Urothelium cell line (cell line): ENCODE measurements around the gene AKAP9.
"Not testable (repeated sequence)": the region's sequence is repeated elsewhere in the genome, so short reads cannot be mapped to it uniquely, and the experiment has no call there.

ENCODE experiments used
- DNase-seq: peaks from one replicate; pipeline ENCODE4 v3.0.0; 2011; ENCODE audit warnings: low spot score, mixed read lengths
- FAIRE-seq: peaks from 2 replicates; lab custom pipeline; 2011; peaks lifted over from hg19 to GRCh38; lab: Jason Lieb, UNC

The AKAP9 gene

GRCh38 chr7:91999631-92000565 is 59.2 kb downstream of the AKAP9 start:
- DNase-seq (no peak), FAIRE-seq (no peak)

DNA sequence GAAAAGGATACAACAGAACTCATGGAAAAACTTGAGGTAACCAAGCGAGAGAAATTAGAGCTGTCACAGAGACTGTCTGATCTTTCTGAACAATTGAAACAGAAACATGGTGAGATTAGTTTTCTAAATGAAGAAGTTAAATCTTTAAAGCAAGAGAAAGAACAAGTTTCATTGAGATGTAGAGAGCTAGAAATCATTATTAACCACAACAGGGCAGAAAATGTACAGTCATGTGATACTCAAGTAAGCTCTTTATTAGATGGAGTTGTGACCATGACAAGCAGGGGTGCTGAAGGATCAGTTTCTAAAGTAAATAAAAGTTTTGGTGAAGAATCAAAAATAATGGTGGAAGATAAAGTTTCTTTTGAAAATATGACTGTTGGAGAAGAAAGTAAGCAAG is 62.1 kb downstream of the AKAP9 start:
- FAIRE-seq (no peak), DNase-seq (no peak)

- FAIRE-seq, result no peak
These were observed 65.4 kb downstream of the AKAP9 start for GRCh38 chr7:92006046-92006445.

GRCh38 chr7:92010215-92010614 is 69.6 kb downstream of the AKAP9 start:
- FAIRE-seq (no peak), DNase-seq (no peak)

More at GRCh38 chr7:92006046-92006445, 65.4 kb downstream of the AKAP9 start:
- DNase-seq, result no peak

- FAIRE-seq (no peak), DNase-seq (no peak)
These were observed 72.9 kb downstream of the AKAP9 start for GRCh38 chr7:92013611-92014010.

DNA sequence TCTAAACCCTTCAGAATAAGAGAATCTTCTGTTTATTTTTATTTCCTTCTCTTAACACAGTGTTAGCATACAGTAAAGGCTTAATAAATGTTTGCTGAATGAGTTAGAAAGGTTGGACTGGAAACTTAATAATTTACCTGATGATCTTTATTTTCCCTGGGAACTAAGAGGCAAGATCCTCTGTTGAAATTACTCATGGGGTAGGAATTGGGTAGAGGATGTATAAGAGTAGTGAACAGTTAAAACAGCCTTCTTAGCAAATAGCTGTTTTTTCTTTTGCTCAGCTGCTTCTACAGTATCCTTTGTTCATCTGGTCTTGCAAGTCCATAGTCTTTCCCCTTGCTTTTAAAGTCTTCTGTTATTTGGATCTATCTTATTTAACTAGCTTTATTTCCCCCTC is 80.0 kb downstream of the AKAP9 start:
- DNase-seq (no peak), FAIRE-seq (no peak)

- peak; percentile 43 for DNase-seq
These were observed 84.6 kb downstream of the AKAP9 start for GRCh38 chr7:92025260-92025659.

GRCh38 chr7:92026635-92027034 is 86.0 kb downstream of the AKAP9 start:
- not testable (repeated sequence) for DNase-seq, FAIRE-seq

More at GRCh38 chr7:92025260-92025659, 84.6 kb downstream of the AKAP9 start:
- no peak for FAIRE-seq

GRCh38 chr7:92027128-92027527 is 86.5 kb downstream of the AKAP9 start:
- DNase-seq, FAIRE-seq: not testable (repeated sequence)

DNA sequence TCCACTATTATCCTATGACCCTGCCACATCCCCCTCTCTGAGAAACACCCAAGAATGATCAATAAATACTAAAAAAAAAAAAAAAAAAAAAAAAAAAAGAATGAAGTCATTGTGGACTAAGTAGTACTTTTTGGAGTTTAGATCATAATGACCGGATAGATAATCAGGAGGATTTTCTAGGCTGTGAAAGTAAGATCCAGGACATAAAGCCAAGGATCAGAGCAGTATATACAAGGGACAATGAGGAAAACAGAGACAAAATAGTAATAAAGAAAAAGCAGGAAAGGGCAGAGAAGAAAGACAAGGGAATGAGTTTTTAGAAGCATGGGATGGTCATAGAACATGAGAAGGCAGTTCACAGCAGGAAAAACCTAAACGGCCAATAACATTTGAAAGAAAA is 87.6 kb downstream of the AKAP9 start:
- no peak for DNase-seq
- no peak for FAIRE-seq

GRCh38 chr7:92028686-92029085 is 88.0 kb downstream of the AKAP9 start:
- peak; percentile 17 for FAIRE-seq
- no peak for DNase-seq

- FAIRE-seq, result no peak
- no peak for DNase-seq
These were observed 93.5 kb downstream of the AKAP9 start for GRCh38 chr7:92034116-92034515.

DNA sequence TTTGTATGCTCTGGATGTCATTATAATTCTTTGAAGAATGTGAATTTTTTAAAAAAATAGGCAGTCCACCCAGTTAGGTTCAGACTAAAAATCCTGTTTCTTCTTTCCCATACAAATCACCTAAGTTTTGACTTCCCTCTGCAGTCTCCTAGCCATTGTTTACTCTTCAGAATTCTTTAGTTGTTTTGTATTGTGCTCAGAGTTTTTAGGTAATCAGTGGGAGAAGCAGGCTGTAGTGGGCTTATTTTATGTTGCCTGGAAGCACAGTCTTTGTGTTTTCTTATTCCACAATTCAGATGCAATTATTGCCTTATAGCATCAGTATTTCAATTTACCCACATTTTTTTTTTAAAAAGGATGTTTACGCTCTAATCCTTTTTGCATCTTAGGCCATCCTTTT is 94.9 kb downstream of the AKAP9 start:
- DNase-seq (no peak), FAIRE-seq (no peak)

- FAIRE-seq (no peak), DNase-seq (no peak)
These were observed 99.2 kb downstream of the AKAP9 start for GRCh38 chr7:92039900-92040299.

- DNase-seq (no peak), FAIRE-seq (no peak)
These were observed 101.5 kb downstream of the AKAP9 start for GRCh38 chr7:92042056-92042737.

- FAIRE-seq, result no peak
- DNase-seq, result no peak
These were observed 102.4 kb downstream of the AKAP9 start for GRCh38 chr7:92043098-92043497.

DNA sequence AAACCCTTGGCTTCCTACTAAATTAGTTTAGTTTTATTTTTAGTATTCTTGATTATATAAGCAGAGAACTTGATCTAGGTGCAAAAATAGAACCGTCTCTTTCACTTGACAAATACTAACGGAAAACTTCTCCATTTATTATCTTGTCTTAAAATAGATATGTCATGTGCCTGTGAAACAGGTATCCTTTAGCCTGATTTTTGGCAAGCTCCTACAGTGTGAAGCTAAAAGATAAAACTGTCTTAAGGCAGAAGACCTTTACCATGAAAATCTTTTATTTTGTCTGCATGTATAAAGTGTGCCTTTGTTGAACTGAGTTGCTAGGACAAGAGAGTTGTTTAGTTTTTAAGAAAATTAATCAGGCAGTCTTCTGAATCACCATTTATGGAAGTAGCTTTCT is 103.0 kb downstream of the AKAP9 start:
- DNase-seq (no peak), FAIRE-seq (no peak)

DNA sequence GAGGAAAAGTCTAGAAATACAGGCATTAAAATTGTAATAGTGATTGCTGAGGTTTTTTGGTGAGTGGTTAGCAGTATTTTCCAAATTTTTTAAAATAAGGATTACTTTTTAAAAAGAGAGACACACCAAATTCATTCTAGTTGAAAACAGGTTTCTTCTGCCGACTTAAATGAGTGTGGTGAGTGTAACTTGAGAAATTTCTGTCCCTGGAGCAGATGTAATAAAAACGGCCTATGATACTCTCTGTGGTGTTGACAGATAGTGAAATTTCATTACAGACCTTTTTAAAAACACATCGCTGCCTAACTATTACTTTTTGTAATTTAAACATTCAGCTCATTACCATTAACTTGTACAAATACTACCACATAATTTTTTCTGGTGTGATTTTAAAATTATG is 103.5 kb downstream of the AKAP9 start:
- no peak for FAIRE-seq
- DNase-seq, result no peak

GRCh38 chr7:92044940-92045339 is 104.3 kb downstream of the AKAP9 start:
- no peak for FAIRE-seq
- no peak for DNase-seq

DNA sequence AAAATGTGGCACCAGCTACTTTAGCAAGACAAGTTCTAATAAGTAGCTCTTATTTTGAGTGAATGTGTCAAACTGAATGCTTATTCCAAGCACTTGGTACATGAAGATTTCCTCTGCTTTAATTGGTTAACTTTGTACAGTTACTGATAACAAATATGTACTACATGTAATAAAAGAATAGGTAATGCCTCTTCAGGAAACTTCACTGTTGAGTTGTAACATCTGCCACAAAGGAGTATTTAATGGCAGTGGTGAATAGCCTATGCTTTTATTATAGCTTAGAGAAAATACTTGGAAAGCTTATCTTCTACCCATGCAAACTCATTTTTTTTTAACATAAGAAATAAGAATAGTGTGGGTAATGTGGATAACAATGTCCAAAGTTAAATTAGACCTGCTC is 111.0 kb downstream of the AKAP9 start:
- FAIRE-seq, result no peak
- DNase-seq, result no peak

GRCh38 chr7:92052159-92052558 is 111.5 kb downstream of the AKAP9 start:
- no peak for DNase-seq
- no peak for FAIRE-seq

GRCh38 chr7:92052684-92053083 is 112.0 kb downstream of the AKAP9 start:
- FAIRE-seq (no peak), DNase-seq (no peak)
